ENCODE data around the gene AJAP1.

DNA sequence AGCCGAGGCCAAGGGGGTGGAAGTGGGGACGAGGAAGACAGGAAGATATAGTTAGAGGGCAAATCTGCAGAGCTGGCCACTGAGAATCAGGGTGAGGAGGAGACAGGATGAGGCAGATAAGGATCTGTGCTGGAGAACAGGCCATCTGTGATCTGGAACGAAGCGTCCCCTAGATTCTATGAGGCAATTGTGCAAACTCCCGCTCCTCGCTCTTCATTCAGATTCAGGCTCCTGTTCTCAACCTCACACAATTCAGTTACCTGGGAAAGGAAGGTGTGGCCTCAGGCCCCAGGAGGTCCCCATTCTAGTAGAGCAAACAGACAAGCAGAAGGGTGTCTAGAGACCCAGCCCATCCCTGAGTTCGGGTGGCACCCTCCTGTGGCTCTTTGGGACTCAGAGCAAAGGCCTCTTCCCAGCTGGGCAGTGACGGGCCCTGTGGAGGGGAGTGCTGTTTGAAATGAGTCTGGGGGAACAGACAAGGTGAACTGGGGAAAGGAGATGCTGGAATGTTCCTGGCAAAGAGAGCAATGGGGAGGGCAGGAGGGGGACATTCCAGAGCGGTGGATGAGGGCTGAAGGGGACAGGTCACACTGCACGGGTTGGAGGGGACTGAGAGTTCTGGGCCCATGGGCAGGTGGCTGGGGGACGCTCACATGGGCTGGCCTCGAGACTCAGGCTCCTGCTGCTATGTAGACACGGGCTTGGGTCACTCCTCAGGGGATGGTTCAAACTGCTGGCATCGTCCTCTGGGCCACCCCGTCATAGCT is 39.9 kb upstream of the AJAP1 start:
- TF ChIP-seq JUNB (IDR thresholded peaks at IDR 0.05), result no peak
- TF ChIP-seq, protein P1, sequence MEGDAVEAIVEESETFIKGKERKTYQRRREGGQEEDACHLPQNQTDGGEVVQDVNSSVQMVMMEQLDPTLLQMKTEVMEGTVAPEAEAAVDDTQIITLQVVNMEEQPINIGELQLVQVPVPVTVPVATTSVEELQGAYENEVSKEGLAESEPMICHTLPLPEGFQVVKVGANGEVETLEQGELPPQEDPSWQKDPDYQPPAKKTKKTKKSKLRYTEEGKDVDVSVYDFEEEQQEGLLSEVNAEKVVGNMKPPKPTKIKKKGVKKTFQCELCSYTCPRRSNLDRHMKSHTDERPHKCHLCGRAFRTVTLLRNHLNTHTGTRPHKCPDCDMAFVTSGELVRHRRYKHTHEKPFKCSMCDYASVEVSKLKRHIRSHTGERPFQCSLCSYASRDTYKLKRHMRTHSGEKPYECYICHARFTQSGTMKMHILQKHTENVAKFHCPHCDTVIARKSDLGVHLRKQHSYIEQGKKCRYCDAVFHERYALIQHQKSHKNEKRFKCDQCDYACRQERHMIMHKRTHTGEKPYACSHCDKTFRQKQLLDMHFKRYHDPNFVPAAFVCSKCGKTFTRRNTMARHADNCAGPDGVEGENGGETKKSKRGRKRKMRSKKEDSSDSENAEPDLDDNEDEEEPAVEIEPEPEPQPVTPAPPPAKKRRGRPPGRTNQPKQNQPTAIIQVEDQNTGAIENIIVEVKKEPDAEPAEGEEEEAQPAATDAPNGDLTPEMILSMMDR (IDR thresholded peaks at IDR 0.05 in 2 of 3, conservative IDR thresholded peaks at IDR 0.05 in 1 of 3; ENCODE audit: control insufficient read depth in 2 of 3, extremely low read depth in 1 of 3, insufficient read depth in 1 of 3, low read depth in 3 of 3, low read length in 3 of 3), result no peak
- no peak for TF ChIP-seq GABPA (IDR thresholded peaks at IDR 0.05; ENCODE audit: low read depth)
- TF ChIP-seq, protein P2, sequence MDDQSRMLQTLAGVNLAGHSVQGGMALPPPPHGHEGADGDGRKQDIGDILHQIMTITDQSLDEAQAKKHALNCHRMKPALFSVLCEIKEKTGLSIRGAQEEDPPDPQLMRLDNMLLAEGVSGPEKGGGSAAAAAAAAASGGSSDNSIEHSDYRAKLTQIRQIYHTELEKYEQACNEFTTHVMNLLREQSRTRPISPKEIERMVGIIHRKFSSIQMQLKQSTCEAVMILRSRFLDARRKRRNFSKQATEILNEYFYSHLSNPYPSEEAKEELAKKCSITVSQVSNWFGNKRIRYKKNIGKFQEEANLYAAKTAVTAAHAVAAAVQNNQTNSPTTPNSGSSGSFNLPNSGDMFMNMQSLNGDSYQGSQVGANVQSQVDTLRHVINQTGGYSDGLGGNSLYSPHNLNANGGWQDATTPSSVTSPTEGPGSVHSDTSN (IDR thresholded peaks at IDR 0.05; ENCODE audit: insufficient replicate concordance, low read depth, low read length), result no peak
- TF ChIP-seq, protein P3, sequence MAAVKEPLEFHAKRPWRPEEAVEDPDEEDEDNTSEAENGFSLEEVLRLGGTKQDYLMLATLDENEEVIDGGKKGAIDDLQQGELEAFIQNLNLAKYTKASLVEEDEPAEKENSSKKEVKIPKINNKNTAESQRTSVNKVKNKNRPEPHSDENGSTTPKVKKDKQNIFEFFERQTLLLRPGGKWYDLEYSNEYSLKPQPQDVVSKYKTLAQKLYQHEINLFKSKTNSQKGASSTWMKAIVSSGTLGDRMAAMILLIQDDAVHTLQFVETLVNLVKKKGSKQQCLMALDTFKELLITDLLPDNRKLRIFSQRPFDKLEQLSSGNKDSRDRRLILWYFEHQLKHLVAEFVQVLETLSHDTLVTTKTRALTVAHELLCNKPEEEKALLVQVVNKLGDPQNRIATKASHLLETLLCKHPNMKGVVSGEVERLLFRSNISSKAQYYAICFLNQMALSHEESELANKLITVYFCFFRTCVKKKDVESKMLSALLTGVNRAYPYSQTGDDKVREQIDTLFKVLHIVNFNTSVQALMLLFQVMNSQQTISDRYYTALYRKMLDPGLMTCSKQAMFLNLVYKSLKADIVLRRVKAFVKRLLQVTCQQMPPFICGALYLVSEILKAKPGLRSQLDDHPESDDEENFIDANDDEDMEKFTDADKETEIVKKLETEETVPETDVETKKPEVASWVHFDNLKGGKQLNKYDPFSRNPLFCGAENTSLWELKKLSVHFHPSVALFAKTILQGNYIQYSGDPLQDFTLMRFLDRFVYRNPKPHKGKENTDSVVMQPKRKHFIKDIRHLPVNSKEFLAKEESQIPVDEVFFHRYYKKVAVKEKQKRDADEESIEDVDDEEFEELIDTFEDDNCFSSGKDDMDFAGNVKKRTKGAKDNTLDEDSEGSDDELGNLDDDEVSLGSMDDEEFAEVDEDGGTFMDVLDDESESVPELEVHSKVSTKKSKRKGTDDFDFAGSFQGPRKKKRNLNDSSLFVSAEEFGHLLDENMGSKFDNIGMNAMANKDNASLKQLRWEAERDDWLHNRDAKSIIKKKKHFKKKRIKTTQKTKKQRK (IDR thresholded peaks at IDR 0.05; ENCODE audit: low read depth, low read length), result no peak
- TF ChIP-seq MEF2B (IDR thresholded peaks at IDR 0.05; ENCODE audit: partially characterized antibody, poor library complexity, severe bottlenecking), result no peak
- TF ChIP-seq BRCA1 (IDR thresholded peaks at IDR 0.05; ENCODE audit: low read depth, low read length), result no peak
- TF ChIP-seq EGR1 (IDR thresholded peaks at IDR 0.05; ENCODE audit: borderline replicate concordance in 1 of 2, low read depth in 2 of 2, low read length in 2 of 2), result no peak
- TF ChIP-seq SUZ12 (IDR thresholded peaks at IDR 0.05; ENCODE audit: unreplicated experiment), result no peak
- TF ChIP-seq TCF7 (IDR thresholded peaks at IDR 0.05; ENCODE audit: borderline replicate concordance), result no peak
- TF ChIP-seq EZH2 (IDR thresholded peaks at IDR 0.05; ENCODE audit: borderline replicate concordance, control insufficient read depth, low read depth, low read length), result no peak
- no peak for TF ChIP-seq FOXK2 (IDR thresholded peaks at IDR 0.05)
